NAMALWA (cell line): ENCODE data around the gene CDK19.

Experiments used
- DNase-seq: peaks from one replicate; pipeline ENCODE4 v3.0.0-alpha.2; 2015; ENCODE audit warnings: low spot score

Gene CDK19

DNA sequence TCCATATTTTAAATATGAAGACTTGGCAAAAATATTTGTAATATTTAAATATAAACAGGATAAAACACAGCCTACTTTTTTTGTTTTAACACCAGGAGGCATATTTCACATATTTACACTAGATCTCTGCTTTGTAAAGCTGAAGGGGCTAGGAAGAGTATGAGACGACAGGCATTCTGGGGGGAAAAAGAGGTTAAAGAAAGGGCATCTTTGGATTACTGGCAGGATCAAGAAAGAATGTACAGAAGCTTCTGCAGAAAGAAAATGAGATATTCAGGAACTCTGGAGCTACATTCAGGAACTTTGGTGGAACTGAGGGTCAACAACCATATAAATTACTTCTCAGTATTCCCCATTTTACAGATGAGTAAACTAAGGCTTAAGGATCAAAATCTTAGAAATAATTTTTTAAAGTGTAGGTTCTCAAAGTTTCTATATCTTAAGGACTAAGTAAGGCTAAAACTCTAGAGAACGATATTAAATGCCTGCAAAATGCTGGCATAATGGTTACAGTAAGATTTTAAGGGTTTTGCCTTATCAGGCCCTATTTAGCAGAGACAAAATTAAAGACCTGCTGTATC, 156.5 kb downstream of the CDK19 start:
- no peak for DNase-seq

DNA sequence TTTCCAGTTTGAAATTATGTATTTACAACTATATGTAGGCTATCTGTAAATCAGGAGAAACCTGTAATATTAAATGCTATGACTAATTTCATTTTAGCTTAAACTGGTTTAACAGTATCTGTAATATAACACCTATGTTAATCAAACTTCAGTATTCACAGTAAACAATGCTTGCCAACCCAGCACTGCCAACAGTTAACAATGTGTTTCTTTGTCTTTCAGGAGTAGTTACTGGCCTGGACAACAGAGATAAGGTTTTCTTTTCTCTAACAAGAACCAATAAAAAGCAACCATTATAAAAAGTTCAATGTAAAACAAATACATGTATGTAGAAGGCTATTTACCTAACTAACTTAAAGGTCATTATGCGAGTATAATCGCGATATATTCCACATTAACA, 158.8 kb downstream of the CDK19 start:
- DNase-seq, result no peak

DNA sequence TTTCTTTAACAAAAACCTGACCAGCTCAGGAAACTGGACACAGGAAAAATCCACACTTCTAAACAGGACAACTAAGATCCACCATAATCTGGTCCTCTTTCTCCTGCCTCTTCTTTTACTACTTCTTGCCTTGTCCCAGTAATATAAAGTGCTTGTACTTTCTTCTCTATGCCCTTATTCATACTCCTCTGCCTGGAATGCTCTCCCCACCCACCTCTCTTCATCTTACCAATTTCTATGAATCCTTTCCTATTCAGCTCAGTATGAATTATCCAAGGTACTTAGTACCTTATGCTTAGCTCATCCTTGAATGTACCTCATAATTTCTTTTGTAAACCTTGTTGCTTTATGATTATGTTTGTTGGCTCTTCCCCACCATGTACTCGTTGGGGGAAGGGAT, 159.4 kb downstream of the CDK19 start:
- DNase-seq, result no peak

DNA sequence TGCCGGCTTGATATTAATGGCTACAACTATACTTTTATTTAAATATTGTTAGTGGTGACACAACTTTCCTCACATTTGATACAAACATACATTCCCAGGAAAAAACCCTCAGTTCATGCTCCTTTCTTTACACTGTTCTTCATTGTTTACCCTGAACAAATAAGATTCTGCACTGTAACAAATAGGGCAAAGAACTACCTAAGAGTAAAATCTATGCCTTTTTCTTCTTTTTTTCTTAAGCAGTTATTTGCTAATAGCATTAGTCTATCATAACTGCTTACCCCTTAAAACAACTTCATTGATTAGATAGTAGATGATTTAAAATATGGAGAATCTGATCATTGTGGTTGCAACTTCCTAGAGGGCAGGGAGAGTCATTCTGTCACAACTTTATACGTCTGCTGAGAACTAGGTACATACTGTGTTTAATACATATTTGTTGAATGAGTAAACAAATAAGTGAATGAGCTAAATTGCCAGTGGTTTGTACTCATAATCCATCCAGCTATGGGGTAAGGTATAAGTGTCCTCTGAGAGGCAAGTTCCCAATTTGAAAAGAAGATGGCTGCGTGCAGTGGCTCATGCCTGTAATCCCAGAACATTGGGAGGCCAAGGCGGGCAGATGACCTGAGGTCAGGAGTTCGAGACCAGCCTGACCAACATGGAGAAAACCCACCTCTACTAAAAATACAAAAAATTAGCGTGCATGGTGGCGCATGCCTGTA, 161.0 kb downstream of the CDK19 start:
- no peak for DNase-seq

DNA sequence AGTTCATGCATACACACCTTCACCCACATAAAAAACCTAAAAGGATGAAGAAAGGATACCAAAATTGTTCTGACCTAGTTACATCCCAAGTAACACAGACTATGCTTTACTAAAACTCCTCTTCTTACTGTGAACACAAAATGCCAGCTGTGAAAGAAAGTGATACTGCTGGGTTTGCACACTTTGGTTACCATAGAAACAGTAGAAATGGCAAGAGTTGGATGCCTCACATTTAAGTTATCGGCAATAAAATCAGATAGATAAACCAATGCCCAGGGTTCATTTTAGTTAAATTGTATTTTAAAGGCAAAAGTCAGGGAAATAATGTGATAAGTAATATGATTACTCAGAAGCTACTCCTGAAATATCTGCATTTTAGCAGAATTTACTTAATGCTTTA, 161.9 kb downstream of the CDK19 start:
- DNase-seq, result no peak

- DNase-seq, result no peak
Measured at GRCh38 chr6:110652520-110652919, 162.7 kb downstream of the CDK19 start.

DNA sequence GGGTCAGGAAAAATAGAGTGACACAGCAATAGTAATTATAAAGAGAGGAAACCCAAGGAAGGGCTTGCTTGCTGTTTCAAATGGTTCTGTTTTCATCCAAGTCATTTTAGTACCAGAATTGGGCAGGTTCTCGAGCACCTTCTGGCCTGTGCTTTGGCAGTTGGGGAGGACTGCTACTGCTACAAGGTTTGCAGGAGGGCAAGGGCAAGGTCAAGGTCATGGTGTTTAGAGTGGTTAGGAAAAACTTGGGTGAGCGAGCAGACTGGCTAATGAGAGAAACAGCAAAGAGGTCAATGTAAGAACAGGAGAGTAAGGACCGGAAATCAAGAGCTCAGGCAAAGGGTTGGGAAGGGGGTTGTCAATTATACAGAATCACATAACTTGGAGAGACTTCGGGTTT, 164.5 kb downstream of the CDK19 start:
- DNase-seq, result no peak

DNA sequence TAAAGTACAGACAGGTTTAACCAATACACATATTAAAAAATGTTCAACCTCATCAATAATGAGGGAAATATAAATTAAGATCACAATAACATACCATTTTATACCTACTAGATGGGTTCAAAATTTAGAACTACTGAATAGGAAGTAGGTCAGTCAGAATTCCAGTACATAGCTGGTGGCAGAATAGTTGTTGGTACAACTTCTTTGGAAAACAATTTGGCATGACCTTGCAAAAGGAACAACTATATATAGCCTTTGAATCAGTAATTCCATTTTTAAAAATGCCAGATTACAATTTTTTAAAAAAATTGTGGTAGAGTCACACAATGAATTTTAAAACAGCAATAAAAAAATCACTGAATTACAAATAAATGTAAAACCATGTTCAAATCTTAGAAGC, 165.6 kb downstream of the CDK19 start:
- DNase-seq, result no peak

GRCh38 chr6:110646951-110647910, 168.0 kb downstream of the CDK19 start:
- DNase-seq, result no peak

GRCh38 chr6:110646419-110646698, 168.9 kb downstream of the CDK19 start:
- DNase-seq, result no peak

GRCh38 chr6:110645685-110646418, 169.4 kb downstream of the CDK19 start:
- no peak for DNase-seq

- no peak for DNase-seq
Measured at GRCh38 chr6:110643175-110643574, 172.1 kb downstream of the CDK19 start.

DNA sequence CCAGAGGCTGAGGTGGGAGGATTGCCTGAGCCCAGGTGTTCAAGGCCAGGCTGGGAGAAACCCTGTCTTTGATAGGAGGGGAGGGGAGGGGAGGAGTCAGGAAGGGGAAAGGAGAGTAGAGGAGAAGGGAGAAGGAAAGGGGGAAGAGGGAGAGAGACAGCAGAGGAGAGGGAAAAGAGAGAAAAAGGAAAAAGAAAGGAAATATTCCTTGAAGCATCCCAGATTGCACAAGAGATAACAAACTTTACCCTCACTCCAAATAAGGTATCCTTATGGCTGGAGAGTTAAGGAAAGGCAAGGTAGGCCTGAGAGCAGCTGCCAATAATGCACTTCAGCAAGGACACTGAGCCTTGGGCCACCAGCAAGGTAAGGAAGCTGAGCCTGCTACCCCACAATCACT, 172.6 kb downstream of the CDK19 start:
- no peak for DNase-seq

- DNase-seq, result no peak
Measured at GRCh38 chr6:110636781-110637180, 178.5 kb downstream of the CDK19 start.

GRCh38 chr6:110635096-110635495, 180.2 kb downstream of the CDK19 start:
- DNase-seq, result peak; percentile 17

DNA sequence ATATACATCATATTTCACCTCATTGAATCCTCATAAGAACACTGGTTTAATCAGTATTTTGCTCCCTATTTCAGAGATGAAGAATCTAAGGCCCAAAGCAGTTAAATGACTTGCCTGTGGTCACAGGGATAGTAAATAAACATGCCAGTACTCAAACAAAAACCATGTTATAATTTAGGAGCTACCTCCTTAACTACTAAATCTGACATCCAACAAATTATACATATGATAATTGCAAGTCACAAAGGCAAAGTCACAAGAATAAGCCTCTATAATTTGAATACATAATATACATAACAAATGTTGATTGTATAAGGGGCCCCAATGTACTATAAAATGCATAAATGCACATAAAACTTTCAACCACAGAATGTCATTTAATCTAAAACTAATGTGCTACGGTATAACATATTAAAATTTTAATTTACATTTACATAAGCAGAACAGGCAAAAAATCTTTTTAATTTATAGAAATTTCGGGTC, 181.5 kb downstream of the CDK19 start:
- no peak for DNase-seq

- DNase-seq, result no peak
Measured at GRCh38 chr6:110629153-110629552, 186.1 kb downstream of the CDK19 start.

GRCh38 chr6:110628330-110628729, 186.9 kb downstream of the CDK19 start:
- no peak for DNase-seq

DNA sequence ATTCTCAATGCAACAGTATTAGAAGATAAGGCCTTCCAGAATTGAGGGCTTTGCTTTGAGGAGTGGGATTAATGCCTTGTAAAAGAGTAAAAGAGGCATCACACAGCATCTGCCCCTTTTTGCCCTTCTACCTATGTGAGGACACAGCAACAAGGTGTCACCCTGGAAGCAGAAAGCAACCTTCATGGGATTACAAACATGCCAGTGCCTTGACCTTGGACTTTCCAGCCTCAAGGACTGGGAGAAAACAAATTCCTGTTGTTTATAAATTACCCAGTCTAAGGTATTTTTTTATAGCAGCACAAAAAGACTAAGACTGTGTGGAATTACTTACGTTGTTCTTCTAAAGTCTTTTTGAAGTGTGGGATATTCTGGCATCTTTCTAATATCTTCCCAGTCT, 188.8 kb downstream of the CDK19 start:
- DNase-seq, result no peak

DNA sequence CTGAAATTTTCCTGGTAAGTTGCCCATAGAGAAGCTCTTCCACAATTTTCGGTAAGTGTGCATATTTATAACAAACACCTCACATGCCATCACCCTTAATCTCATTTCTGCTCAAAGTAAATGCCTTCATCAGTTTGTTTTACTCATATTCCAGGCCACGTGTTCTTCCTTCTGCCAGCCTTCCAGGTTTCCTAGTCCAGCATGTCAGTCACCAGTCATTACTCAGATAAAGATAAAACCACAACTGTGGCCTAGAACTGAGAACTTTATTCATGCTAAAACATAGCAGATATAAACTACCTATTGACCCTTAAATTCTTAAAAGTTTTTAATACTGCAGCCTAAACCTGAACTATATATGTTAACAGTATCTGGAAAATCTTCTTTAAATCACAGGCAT, 189.4 kb downstream of the CDK19 start:
- DNase-seq, result no peak

DNA sequence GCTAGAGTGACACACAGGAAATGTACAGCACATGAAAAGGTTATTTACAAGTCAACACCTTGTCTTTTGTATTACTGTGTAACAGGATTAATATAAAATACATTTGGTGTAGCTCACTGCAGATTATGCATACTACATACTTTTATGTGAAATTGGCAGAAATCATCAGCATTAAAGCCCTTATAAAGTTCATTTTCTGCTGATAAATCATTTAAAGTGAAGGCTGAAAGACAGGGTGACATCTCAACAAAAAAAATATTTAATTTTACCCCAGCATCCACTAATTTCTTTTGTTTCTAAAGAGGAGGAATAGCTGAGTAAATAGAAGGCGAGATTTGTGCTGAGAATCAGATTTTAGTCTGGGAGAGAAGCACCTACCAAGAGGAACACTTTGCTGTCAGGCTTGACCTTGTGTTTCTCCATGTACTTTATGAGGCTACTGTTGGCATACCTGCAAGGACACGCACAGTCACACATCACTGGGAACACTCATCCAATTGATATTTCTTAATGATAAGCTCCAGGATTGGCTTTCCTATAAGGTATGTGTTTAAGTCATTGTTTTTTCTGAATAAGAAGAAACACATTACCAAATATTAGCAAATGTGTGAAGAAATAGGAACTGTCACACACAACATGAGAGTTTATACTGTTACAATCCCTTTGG, 192.2 kb downstream of the CDK19 start:
- no peak for DNase-seq

- DNase-seq, result no peak
Measured at GRCh38 chr6:110621061-110621460, 194.2 kb downstream of the CDK19 start.
